ENCODE measurements around the gene SRCIN1.

SRCIN1 gene

GRCh38 chr17:38619451-38619795, 13.7 kb upstream of the SRCIN1 start:
- TF ChIP-seq CTCF (IDR thresholded peaks at IDR 0.05): no peak

GRCh38 chr17:38617967-38618760, 12.4 kb upstream of the SRCIN1 start:
- no peak for TF ChIP-seq CTCF (IDR thresholded peaks at IDR 0.05)

GRCh38 chr17:38617074-38617860, 11.5 kb upstream of the SRCIN1 start:
- TF ChIP-seq CTCF (IDR thresholded peaks at IDR 0.05): no peak

GRCh38 chr17:38616361-38616760, 10.6 kb upstream of the SRCIN1 start:
- TF ChIP-seq CTCF (IDR thresholded peaks at IDR 0.05): no peak

GRCh38 chr17:38613981-38614779, 8.4 kb upstream of the SRCIN1 start:
- no peak for TF ChIP-seq CTCF (IDR thresholded peaks at IDR 0.05)

- TF ChIP-seq CTCF (IDR thresholded peaks at IDR 0.05): no peak
These were observed 7.8 kb upstream of the SRCIN1 start for GRCh38 chr17:38613525-38613980.

GRCh38 chr17:38611872-38612376, 6.2 kb upstream of the SRCIN1 start:
- no peak for TF ChIP-seq CTCF (IDR thresholded peaks at IDR 0.05)

All from LNCAP (cell line).